Measurements from ENCODE around the gene APP. TPM values are rescaled to one million over a fixed set of nuclear protein-coding genes. Genes with fewer than 3 reads are reported as not detected.

The APP gene
- total RNA-seq, 1 experiment from 2014 or later, result 266 TPM

DNA sequence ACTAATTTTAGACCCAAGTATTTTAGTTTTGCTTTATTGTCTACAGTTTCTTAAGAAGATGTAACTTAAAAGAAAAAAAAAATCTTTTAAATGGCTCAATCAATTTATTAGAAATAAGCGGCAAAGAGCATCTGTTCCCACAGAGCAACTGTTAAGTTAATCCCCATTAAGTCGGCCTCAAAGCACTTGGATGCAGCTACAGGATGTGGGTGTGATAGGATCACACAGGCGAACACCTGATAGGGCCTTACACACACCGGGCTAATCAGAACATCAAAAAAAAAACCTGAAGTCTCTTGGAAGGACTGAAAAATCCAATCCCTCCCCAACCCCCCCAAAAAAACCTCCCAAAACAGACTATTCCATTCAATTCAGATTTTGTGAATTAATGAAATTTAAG lies 23.0 kb downstream of the APP start:
- H3K4me2 ChIP-seq (ENCODE audit: low read length), result no peak overlapping the region

GRCh38 chr21:26146681-26147080 lies 23.9 kb downstream of the APP start:
- no peak overlapping the region for H3K9ac ChIP-seq (ENCODE audit: low read length)
- peaks cover 16% of the 10 kb centered on the region for H3K4me1 ChIP-seq (ENCODE audit: insufficient read depth, low read length)
- no peaks in the 10 kb centered on the region for H3K9me2 ChIP-seq (replicated peaks; ENCODE audit: low read length)
- no TSS peak for BruUV-seq (replicated peaks)
- no peak for DNase-seq
- CTCF ChIA-PET, result no interaction called here
- H3K27ac ChIP-seq (ENCODE audit: low read length), result no peak overlapping the region
- H4K20me1 ChIP-seq (ENCODE audit: low read length), result peaks cover 47% of the 10 kb centered on the region; the same call in 1 of the 2 replicates
- ATAC-seq, result no peak
- no peaks in the 10 kb centered on the region for H3K27me3 ChIP-seq (ENCODE audit: low read length)
- peaks cover 100% of the 10 kb centered on the region for H3K79me2 ChIP-seq (ENCODE audit: low read length)
- no peak overlapping the region for H3K4me3 ChIP-seq (ENCODE audit: low read length)
- no peak overlapping the region for H2AFZ ChIP-seq (ENCODE audit: low read length)
- H3K9me3 ChIP-seq (ENCODE audit: low read length), result no peaks in the 10 kb centered on the region
- TF ChIP-seq, protein P1, sequence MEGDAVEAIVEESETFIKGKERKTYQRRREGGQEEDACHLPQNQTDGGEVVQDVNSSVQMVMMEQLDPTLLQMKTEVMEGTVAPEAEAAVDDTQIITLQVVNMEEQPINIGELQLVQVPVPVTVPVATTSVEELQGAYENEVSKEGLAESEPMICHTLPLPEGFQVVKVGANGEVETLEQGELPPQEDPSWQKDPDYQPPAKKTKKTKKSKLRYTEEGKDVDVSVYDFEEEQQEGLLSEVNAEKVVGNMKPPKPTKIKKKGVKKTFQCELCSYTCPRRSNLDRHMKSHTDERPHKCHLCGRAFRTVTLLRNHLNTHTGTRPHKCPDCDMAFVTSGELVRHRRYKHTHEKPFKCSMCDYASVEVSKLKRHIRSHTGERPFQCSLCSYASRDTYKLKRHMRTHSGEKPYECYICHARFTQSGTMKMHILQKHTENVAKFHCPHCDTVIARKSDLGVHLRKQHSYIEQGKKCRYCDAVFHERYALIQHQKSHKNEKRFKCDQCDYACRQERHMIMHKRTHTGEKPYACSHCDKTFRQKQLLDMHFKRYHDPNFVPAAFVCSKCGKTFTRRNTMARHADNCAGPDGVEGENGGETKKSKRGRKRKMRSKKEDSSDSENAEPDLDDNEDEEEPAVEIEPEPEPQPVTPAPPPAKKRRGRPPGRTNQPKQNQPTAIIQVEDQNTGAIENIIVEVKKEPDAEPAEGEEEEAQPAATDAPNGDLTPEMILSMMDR (conservative IDR thresholded peaks at IDR 0.05; ENCODE audit: low read depth, low read length), result no peak
- no peak for TF ChIP-seq EZH2 (IDR thresholded peaks at IDR 0.05; ENCODE audit: low read length, unreplicated experiment)
- no peak for TF ChIP-seq EZH2phosphoT487 (IDR thresholded peaks at IDR 0.05; ENCODE audit: borderline replicate concordance, low read length)
- H3K4me2 ChIP-seq (ENCODE audit: low read length), result no peak overlapping the region
- intact Hi-C loops (cut with micrococcal nuclease), result no loop called here
- POLR2A ChIA-PET (ENCODE audit: unreplicated experiment), result no interaction called here
- no peaks in the 10 kb centered on the region for H3F3A ChIP-seq (ENCODE audit: low read length, unreplicated experiment)
- H3K36me3 ChIP-seq (ENCODE audit: low read depth, low read length), result peaks cover 24% of the 10 kb centered on the region

More for the DNA sequence above, 23.0 kb downstream of the APP start:
- no peak overlapping the region for H2AFZ ChIP-seq (ENCODE audit: low read length)
- H4K20me1 ChIP-seq (ENCODE audit: low read length), result peaks cover 47% of the 10 kb centered on the region; the same call in 1 of the 2 replicates
- H3K9me2 ChIP-seq (replicated peaks; ENCODE audit: low read length), result no peaks in the 10 kb centered on the region
- H3K4me1 ChIP-seq (ENCODE audit: insufficient read depth, low read length), result peaks cover 14% of the 10 kb centered on the region
- ChIA-PET CTCF (no interaction called here), POLR2A (ENCODE audit: unreplicated experiment) (no interaction called here)
- H3K9me3 ChIP-seq (ENCODE audit: low read length), result no peaks in the 10 kb centered on the region
- TF ChIP-seq EZH2phosphoT487 (IDR thresholded peaks at IDR 0.05; ENCODE audit: borderline replicate concordance, low read length), result no peak
- TF ChIP-seq, protein P1 (conservative IDR thresholded peaks at IDR 0.05; ENCODE audit: low read depth, low read length), result no peak
- TF ChIP-seq EZH2 (IDR thresholded peaks at IDR 0.05; ENCODE audit: low read length, unreplicated experiment), result no peak
- intact Hi-C loops (cut with micrococcal nuclease), result no loop called here
- H3K27me3 ChIP-seq (ENCODE audit: low read length), result no peaks in the 10 kb centered on the region
- no peak overlapping the region for H3K4me3 ChIP-seq (ENCODE audit: low read length)
- ATAC-seq (no peak), DNase-seq (no peak)
- BruUV-seq (replicated peaks), result no TSS peak
- peaks cover 100% of the 10 kb centered on the region for H3K79me2 ChIP-seq (ENCODE audit: low read length)
- H3K9ac ChIP-seq (ENCODE audit: low read length), result no peak overlapping the region
- H3K36me3 ChIP-seq (ENCODE audit: low read depth, low read length), result peaks cover 24% of the 10 kb centered on the region
- H3K27ac ChIP-seq (ENCODE audit: low read length), result no peak overlapping the region
- H3F3A ChIP-seq (ENCODE audit: low read length, unreplicated experiment), result no peaks in the 10 kb centered on the region

DNA sequence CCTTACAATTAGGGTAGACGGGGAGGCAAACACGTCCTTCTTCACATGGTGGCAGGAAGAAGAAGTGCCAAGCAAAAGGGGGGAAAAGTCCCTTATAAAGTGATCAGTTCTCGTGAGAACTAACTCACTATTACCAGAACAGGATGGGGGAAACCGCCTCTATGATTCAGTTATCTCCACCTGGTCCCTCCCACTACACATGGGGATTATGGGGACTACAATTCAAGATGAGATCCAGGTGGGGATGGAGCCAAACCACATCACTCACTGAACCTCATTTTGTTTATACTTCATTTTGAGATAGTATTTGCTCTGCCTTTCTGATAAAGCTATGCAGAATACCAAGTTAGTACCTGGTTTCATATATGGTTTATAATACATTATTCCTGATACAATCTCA lies 26.5 kb downstream of the APP start:
- peaks cover 24% of the 10 kb centered on the region for H3K36me3 ChIP-seq (ENCODE audit: low read depth, low read length)
- no peaks in the 10 kb centered on the region for H3F3A ChIP-seq (ENCODE audit: low read length, unreplicated experiment)
- peaks cover 24% of the 10 kb centered on the region; the same call in 1 of the 2 replicates for H4K20me1 ChIP-seq (ENCODE audit: low read length)
- ChIA-PET CTCF (no interaction called here), POLR2A (ENCODE audit: unreplicated experiment) (no interaction called here)
- ATAC-seq, result no peak
- no peak overlapping the region for H3K27ac ChIP-seq (ENCODE audit: low read length)
- no peak for TF ChIP-seq EZH2 (IDR thresholded peaks at IDR 0.05; ENCODE audit: low read length, unreplicated experiment)
- no peak for TF ChIP-seq EZH2phosphoT487 (IDR thresholded peaks at IDR 0.05; ENCODE audit: borderline replicate concordance, low read length)
- TF ChIP-seq, protein P1 (conservative IDR thresholded peaks at IDR 0.05; ENCODE audit: low read depth, low read length), result no peak
- no peaks in the 10 kb centered on the region for H3K9me3 ChIP-seq (ENCODE audit: low read length)
- H3K9me2 ChIP-seq (replicated peaks; ENCODE audit: low read length), result no peaks in the 10 kb centered on the region
- intact Hi-C loops (cut with micrococcal nuclease), result no loop called here
- DNase-seq, result no peak
- H3K4me2 ChIP-seq (ENCODE audit: low read length), result no peak overlapping the region
- no peaks in the 10 kb centered on the region for H3K27me3 ChIP-seq (ENCODE audit: low read length)
- H2AFZ ChIP-seq (ENCODE audit: low read length), result no peak overlapping the region
- peaks cover 38% of the 10 kb centered on the region for H3K4me1 ChIP-seq (ENCODE audit: insufficient read depth, low read length)
- no peak overlapping the region for H3K4me3 ChIP-seq (ENCODE audit: low read length)
- BruUV-seq (replicated peaks), result no TSS peak
- H3K9ac ChIP-seq (ENCODE audit: low read length), result no peak overlapping the region
- H3K79me2 ChIP-seq (ENCODE audit: low read length), result peaks cover 92% of the 10 kb centered on the region

Data from PC-3 (cell line).